Measurements from ENCODE around the gene CDCP1.

DNA sequence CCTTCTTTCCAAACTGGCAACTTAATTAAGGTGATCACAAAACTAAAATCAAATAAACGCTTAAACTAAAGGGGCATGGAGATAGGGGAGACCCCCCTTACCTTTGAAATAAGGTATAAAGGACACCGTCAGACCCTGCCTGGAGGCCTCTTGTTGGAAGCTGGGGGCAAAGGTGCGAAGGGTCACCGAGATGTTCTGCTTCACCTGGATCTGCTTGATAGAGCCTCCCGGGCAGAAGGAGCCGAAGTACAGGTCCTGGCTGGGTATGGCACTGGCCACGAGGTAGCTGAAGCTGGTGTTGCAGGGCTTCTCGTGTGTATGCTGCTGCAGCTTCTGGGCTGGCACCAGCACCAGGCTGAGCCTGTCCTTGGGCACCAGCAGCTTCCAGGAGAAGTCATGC, 53.0 kb downstream of the CDCP1 start:
- TF ChIP-seq CREB1 (IDR thresholded peaks at IDR 0.05; ENCODE audit: low read depth), result no peak
- TF ChIP-seq YY1 (IDR thresholded peaks at IDR 0.05; ENCODE audit: low read depth), result no peak
- TF ChIP-seq TEAD4 (IDR thresholded peaks at IDR 0.05), result no peak
- no peak for TF ChIP-seq TAF1 (IDR thresholded peaks at IDR 0.05; ENCODE audit: low read depth)
- no peak for TF ChIP-seq TCF12 (IDR thresholded peaks at IDR 0.05; ENCODE audit: low read depth)
- TF ChIP-seq EP300 (IDR thresholded peaks at IDR 0.05; ENCODE audit: borderline replicate concordance), result no peak
- TF ChIP-seq, protein P1, sequence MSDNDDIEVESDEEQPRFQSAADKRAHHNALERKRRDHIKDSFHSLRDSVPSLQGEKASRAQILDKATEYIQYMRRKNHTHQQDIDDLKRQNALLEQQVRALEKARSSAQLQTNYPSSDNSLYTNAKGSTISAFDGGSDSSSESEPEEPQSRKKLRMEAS (IDR thresholded peaks at IDR 0.05), result no peak
- TF ChIP-seq, protein P2, sequence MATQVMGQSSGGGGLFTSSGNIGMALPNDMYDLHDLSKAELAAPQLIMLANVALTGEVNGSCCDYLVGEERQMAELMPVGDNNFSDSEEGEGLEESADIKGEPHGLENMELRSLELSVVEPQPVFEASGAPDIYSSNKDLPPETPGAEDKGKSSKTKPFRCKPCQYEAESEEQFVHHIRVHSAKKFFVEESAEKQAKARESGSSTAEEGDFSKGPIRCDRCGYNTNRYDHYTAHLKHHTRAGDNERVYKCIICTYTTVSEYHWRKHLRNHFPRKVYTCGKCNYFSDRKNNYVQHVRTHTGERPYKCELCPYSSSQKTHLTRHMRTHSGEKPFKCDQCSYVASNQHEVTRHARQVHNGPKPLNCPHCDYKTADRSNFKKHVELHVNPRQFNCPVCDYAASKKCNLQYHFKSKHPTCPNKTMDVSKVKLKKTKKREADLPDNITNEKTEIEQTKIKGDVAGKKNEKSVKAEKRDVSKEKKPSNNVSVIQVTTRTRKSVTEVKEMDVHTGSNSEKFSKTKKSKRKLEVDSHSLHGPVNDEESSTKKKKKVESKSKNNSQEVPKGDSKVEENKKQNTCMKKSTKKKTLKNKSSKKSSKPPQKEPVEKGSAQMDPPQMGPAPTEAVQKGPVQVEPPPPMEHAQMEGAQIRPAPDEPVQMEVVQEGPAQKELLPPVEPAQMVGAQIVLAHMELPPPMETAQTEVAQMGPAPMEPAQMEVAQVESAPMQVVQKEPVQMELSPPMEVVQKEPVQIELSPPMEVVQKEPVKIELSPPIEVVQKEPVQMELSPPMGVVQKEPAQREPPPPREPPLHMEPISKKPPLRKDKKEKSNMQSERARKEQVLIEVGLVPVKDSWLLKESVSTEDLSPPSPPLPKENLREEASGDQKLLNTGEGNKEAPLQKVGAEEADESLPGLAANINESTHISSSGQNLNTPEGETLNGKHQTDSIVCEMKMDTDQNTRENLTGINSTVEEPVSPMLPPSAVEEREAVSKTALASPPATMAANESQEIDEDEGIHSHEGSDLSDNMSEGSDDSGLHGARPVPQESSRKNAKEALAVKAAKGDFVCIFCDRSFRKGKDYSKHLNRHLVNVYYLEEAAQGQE (IDR thresholded peaks at IDR 0.05; ENCODE audit: low read depth), result no peak
